HUES64 (cell line): Measurements from ENCODE around the gene TNS3.
A peak's percentile ranks its signal among the peaks of the same experiment; 100 is the strongest.

Experiments used
- H3K27ac ChIP-seq: 2 replicates; pipeline ENCODE4 v1.7.0; 2013; ENCODE audit warnings: low read depth, low read length, inconsistent platforms
- H3K27me3 ChIP-seq: 2 replicates; pipeline ENCODE4 v1.6.1; 2013; ENCODE audit warnings: mild to moderate bottlenecking, low read length; ENCODE audit not compliant: insufficient read depth
- H3K36me3 ChIP-seq: 2 replicates; pipeline ENCODE4 v1.6.1; 2013; ENCODE audit warnings: mild to moderate bottlenecking, low read length; ENCODE audit not compliant: insufficient read depth
- H3K4me1 ChIP-seq: 2 replicates; pipeline ENCODE4 v1.6.1; 2013; ENCODE audit warnings: mild to moderate bottlenecking, low read length, moderate library complexity; ENCODE audit not compliant: insufficient read depth
- H3K4me3 ChIP-seq: 2 replicates; pipeline ENCODE4 v1.5.1; 2013; ENCODE audit warnings: mild to moderate bottlenecking, low read length, moderate library complexity
- H3K9ac ChIP-seq: 2 replicates; pipeline ENCODE4 v1.6.1; 2013; ENCODE audit warnings: mild to moderate bottlenecking, low read depth, low read length
- H3K9me3 ChIP-seq: 2 replicates; pipeline ENCODE4 v1.6.1; 2013; ENCODE audit warnings: low read depth, low read length; ENCODE audit not compliant: insufficient read depth
- WGBS: fragments of 150-250, 120-280 bp; methylation state at CpG from one replicate; pipeline ENCODE4 v1.1.7; 2013; ENCODE audit warnings: missing lambda C conversion rate; 5-methylcytosine and 5-hydroxymethylcytosine counted together

TNS3 gene

DNA sequence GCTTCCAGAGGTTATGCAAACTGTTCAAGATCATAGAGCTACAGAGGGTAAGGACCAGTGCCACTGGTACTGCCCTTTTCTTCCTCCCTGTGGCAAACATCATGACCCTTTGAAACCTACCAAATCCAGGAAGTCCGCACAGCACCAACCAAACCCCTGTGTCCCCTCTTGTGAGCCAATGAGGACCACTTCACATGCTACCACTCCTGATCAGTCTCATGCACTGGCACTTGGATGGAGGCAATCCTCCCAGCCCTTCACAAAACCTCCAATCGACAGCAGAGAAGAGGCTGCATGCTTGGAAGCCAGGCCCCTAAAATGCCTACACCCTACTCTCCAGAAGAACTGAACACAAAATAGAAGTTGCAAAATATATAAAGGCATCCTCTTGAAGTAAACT is 248.0 kb downstream of the TNS3 start:
- Histone ChIP-seq H3K27ac (no peak overlapping the region), H3K4me1 (peaks cover 26% of the 10 kb centered on the region; the same call in 1 of the 2 replicates), H3K27me3 (no peaks in the 10 kb centered on the region), H3K36me3 (peaks cover 5% of the 10 kb centered on the region; the same call in 1 of the 2 replicates), H3K4me3 (no peak overlapping the region), H3K9me3 (no peaks in the 10 kb centered on the region), H3K9ac (no peak overlapping the region)
- 94% methylated on average over 2 of the region's 2 CpGs for WGBS

DNA sequence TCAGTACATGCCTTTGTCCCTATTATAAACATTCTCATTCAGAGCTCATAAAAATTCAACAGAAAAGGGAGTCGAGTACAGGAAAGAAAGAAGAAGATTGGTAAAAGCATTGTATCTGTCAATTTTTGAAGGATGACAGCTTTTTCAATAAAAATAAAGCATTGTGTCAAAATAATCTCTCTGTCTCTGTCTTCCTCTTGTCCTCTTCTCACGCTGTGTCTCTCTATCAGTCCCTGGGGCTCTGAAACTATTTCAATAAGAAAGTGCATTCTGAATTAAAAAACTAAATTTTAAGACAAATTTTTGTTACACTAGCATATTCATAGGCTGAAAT is 248.4 kb downstream of the TNS3 start:
- Histone ChIP-seq H3K4me3 (no peak overlapping the region), H3K27ac (no peak overlapping the region), H3K36me3 (peaks cover 5% of the 10 kb centered on the region; the same call in 1 of the 2 replicates), H3K27me3 (no peaks in the 10 kb centered on the region), H3K9me3 (no peaks in the 10 kb centered on the region), H3K4me1 (peaks cover 30% of the 10 kb centered on the region), H3K9ac (no peak overlapping the region)
- 81% methylated on average over 2 of the region's 2 CpGs for WGBS

DNA sequence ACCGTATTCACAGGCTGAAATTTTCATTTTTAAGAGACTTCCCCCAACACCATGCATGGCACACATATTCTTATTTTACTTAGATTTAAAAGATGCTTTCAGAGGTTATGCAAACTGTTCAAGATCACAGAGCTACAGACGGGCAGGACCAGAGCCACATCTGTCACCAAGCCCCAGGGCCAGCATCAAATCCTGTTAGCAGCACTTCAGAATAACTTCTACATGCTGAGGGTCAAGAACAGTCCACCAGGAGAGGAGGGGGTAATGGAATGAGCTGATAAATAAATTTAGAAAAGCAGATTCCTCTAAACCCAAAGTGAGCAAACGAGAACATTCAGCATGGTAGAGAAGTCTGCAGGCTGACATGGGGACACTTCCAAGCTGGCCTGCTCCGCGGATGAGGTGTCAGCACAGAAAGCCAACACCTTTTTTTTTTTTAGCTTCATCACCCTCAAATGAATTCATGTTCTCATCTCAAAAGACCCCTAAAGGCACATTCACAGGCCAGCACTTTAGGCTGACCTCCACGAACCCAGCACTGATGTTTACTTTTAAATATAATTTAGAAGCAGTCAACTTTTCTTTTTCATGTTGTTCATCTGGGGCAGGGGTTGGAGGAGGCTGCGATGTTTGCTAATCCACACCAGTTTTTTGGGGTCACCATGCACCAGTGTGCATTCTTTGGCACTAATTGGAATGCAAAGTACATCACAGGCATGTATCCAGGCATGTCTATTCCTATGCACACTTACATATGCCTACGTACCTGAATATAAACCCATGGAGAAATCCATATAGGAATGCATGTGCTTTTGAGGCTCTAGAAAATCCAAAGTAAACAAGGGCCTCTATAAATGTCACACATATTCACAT is 249.0 kb downstream of the TNS3 start:
- WGBS: 73% methylated on average over 8 of the region's 8 CpGs
- Histone ChIP-seq H3K36me3 (peaks cover 5% of the 10 kb centered on the region; the same call in 1 of the 2 replicates), H3K9me3 (no peaks in the 10 kb centered on the region)

DNA sequence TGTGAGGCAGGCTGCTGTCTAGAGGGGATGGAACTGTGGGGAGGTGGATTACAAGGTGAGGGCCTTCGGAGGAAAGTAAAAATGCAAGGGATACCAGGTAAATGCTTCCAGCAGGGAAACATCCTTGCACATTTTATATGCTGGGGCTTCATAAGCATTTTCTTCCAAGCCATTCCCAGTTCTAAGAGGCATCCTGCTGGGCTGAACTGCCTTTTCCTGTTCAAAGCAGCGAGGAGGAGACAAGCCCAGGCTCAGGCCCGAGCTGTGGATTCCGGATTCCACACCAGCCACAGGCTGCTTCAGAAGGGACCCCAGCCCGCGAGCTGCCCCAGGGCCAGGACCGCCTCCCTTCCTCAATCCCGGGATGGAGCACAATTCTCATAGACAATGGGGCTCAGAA is 249.7 kb downstream of the TNS3 start:
- H3K27me3 ChIP-seq: no peaks in the 10 kb centered on the region
- no peak overlapping the region for H3K4me3 ChIP-seq
- 26% methylated on average over 7 of the region's 8 CpGs for WGBS
- H3K9ac ChIP-seq: no peak overlapping the region
- no peak overlapping the region for H3K27ac ChIP-seq
- no peaks in the 10 kb centered on the region for H3K9me3 ChIP-seq
- peaks cover 5% of the 10 kb centered on the region; the same call in 1 of the 2 replicates for H3K36me3 ChIP-seq
- peaks cover 39% of the 10 kb centered on the region for H3K4me1 ChIP-seq

More for the DNA sequence above, 249.0 kb downstream of the TNS3 start:
- no peaks in the 10 kb centered on the region for H3K27me3 ChIP-seq
- peaks cover 34% of the 10 kb centered on the region for H3K4me1 ChIP-seq
- no peak overlapping the region for H3K4me3 ChIP-seq
- no peak overlapping the region for H3K9ac ChIP-seq
- H3K27ac ChIP-seq: no peak overlapping the region

DNA sequence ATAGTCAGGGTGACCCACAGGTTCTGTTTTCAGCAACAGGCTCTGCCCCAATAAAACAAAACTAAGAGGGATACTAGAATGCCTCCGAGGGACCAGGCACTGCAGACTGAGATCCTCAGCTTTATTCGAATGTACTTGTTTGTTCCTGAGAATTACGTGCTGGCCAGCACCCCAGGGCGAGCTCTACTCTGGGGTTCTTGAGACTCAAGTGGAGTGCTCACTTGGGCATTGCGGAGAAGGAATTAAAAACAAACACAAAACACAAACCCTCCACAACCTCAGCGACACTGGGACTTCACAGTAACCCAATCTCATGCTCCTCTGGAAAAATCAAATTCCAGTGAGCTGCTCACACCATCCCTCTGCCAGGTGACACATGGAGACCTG is 250.7 kb downstream of the TNS3 start:
- 94% methylated on average over 6 of the region's 6 CpGs for WGBS
- Histone ChIP-seq H3K36me3 (peaks cover 5% of the 10 kb centered on the region; the same call in 1 of the 2 replicates), H3K9me3 (no peaks in the 10 kb centered on the region), H3K27me3 (no peaks in the 10 kb centered on the region), H3K9ac (no peak overlapping the region), H3K4me1 (peaks cover 48% of the 10 kb centered on the region), H3K4me3 (no peak overlapping the region), H3K27ac (no peak overlapping the region)

DNA sequence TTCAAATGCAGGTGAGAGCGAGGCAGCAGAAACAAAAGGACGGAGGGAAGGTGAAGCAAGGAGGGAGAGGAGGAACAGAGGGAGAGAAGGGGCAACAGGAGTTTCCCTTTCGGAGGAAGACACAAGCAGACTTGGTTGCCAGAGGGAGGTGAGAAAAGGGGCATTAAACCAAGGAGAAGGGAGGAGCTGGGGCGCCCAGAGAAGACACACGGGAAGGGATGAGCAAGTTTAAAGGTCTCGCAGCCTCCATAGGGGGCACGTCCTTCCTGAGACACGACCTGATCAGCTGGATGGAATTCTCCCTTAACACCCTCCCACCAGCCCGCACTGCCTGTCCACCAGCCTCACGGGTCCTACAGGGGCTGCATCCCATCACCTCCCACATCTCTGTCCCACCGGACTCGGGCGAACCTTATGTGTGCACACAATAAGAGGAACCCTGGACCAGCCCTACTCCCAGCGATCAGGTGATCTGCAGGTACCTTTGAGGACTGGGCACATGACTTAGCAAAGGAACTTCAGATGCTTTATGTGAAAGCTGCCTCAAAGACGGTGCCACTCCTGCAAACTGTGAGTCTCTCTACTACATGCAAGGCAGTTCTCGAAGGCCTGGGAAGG is 251.2 kb downstream of the TNS3 start:
- no peaks in the 10 kb centered on the region for H3K9me3 ChIP-seq
- no peaks in the 10 kb centered on the region for H3K27me3 ChIP-seq
- no peak overlapping the region for H3K9ac ChIP-seq
- H3K4me3 ChIP-seq: no peak overlapping the region
- H3K4me1 ChIP-seq: peaks cover 51% of the 10 kb centered on the region
- H3K36me3 ChIP-seq: peaks cover 5% of the 10 kb centered on the region; the same call in 1 of the 2 replicates
- H3K27ac ChIP-seq: no peak overlapping the region
- 83% methylated on average over 16 of the region's 16 CpGs for WGBS

DNA sequence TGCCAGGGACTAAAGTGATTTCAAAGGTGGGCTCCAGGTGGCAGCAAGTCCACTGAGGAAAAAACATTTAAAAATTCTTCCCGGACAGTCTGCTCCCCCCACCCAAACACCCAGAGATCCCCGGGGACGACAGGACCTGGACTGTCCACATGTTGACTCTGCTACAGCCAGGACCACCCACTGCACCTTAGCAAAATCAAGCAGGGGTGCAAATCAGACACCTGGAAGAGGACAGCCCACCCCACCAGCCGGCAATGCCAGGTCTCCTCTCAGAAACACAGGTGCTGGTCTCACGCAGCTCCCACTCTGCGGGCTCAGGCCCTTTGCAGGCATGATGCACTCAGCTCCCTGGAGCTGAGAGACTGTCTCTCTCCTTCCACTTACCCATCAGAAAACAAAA is 251.9 kb downstream of the TNS3 start:
- WGBS: 78% methylated on average over 6 of the region's 6 CpGs
- Histone ChIP-seq H3K9ac (no peak overlapping the region), H3K9me3 (no peaks in the 10 kb centered on the region), H3K36me3 (peaks cover 5% of the 10 kb centered on the region; the same call in 1 of the 2 replicates), H3K27me3 (no peaks in the 10 kb centered on the region), H3K4me1 (peaks cover 51% of the 10 kb centered on the region), H3K4me3 (no peak overlapping the region), H3K27ac (no peak overlapping the region)

DNA sequence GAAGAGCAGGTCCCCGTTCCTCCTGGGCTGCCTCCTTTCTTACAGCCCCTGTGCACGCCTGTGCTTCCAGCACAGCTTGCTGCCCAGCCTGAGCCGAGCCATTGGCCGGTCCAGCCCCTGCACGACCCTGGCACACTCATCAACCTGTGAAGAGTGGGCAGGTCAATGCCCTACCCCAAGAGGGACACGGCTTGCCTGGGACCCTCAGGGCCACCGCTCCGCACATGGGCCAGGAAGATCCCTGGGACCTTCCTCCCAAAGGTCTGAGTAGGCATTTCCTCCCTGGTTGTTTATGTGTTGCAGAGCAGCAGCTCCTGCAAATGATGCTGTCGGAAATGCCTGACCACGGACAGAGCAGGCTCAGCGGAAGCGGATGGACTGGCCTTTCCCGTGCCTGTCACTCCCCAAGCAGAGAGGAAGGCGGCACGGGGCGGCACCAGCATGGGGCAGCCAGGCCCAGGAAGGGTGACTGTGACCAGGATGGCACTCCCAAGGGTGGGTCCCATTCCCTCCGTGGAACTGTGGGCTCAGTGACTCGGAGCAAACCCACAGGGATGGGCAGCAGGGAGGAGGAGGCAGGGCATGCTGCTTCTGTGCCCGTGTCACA is 252.5 kb downstream of the TNS3 start:
- H3K36me3 ChIP-seq: peaks cover 5% of the 10 kb centered on the region; the same call in 1 of the 2 replicates
- H3K4me1 ChIP-seq: peaks cover 51% of the 10 kb centered on the region
- no peak overlapping the region for H3K9ac ChIP-seq

DNA sequence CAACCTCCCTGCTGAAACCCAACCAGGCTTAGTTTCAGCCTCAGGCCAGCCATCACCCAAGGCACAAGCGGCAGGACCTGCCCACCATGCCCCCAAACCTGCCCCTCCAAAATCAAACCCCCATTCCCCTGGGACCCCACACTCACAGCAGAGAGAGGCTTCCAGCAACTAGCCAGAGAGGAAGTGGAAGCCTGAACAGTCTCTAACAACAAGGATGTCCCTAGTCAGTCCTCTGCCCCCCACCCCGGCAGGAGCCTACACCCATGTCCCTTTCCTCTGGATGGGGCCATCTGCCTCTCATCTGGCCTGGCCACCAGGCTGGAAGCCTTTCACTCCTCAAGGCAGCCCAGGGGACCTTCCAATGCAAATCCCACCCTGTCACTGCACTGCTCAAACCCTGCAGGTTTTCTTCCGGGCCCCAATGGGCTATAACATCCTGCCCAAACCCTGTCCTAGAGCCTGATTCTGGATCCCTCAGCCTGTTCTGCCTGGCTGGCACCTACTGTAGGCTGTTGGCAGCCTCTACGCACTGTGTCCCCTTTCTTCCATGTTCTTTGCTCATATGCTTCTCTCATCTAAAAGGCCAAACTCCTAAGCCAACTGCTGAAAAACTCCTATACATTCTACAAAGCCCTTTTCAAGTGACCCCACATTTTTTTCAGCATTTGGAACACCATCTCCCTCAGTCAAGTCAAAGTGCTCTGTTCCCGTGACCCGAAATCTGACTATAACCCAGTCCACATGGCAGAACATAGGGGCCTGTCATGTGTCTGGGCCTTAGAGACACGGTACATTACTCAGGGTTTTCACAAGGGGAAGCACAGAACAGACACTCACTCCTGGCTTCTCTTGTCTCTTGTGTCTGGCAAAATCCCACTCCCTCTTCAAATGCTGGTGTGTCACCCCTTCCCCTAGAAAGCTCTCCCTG is 253.3 kb downstream of the TNS3 start:
- H3K27ac ChIP-seq: peak overlapping the region; percentile 94
- WGBS: 79% methylated on average over 7 of the region's 7 CpGs
- peak overlapping the region; percentile 63 for H3K4me3 ChIP-seq
- peaks cover 49% of the 10 kb centered on the region for H3K4me1 ChIP-seq
- no peaks in the 10 kb centered on the region for H3K9me3 ChIP-seq
- H3K9ac ChIP-seq: peak overlapping the region; percentile 78
- H3K36me3 ChIP-seq: peaks cover 5% of the 10 kb centered on the region; the same call in 1 of the 2 replicates
- H3K27me3 ChIP-seq: no peaks in the 10 kb centered on the region

More for the DNA sequence above, 252.5 kb downstream of the TNS3 start:
- WGBS: 92% methylated on average over 19 of the region's 19 CpGs
- Histone ChIP-seq H3K4me3 (no peak overlapping the region), H3K27me3 (no peaks in the 10 kb centered on the region), H3K27ac (no peak overlapping the region), H3K9me3 (no peaks in the 10 kb centered on the region)

DNA sequence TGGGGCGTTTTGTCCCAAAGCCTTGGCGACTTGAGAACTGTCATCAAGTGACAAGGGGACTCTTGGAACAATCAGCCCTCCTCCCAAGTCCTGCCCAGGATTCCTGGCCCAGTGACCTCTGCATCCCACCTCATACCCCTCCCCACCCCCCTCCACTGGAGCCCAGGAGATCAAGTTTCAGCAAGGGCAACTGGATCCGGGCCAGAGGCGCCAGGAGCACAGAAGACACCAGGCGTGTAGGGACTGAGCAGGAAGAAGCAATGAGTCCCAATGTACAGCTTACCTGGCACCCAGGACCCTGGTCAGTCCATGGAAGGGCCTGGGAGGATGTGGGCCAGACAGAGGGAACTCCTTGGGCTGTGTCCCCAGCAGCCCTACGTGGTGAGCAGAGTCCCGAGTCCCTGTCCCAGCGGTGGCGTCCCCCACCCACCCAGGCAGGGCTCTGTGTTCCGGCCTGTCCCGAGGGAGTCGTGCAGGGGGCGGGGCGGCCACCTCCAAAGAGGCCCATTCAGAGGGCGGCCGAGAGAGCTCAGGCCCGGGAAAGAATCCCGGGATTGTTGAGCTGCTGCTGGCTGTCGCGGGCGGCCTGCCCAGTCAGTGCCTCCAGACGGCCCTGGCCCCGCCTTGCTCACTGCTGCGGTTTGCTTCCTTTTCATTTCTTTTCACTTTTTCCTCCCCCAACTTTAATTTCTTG is 254.1 kb downstream of the TNS3 start:
- Histone ChIP-seq H3K27ac (peak overlapping the region; percentile 94), H3K9me3 (no peaks in the 10 kb centered on the region), H3K27me3 (no peaks in the 10 kb centered on the region), H3K4me3 (peak overlapping the region; percentile 63), H3K4me1 (peaks cover 41% of the 10 kb centered on the region), H3K9ac (peak overlapping the region; percentile 78), H3K36me3 (peaks cover 5% of the 10 kb centered on the region; the same call in 1 of the 2 replicates)
- 4% methylated on average over 24 of the region's 24 CpGs for whole genome bisulfite sequencing
